ENCODE measurements around the gene PPP4C.

PPP4C gene

GRCh38 chr16:30091474-30092372 lies 15.9 kb downstream of the PPP4C start, which contains the start of gene TBX6:
TSS of gene TBX6 (minus strand) at chr16:30091924. CDS start at chr16:30091193, 731 bp downstream.
- DNase-seq (ENCODE audit: low read depth) = peak; percentile 90
- TF ChIP-seq CTCF (IDR thresholded peaks at IDR 0.05; ENCODE audit: insufficient read depth, low read depth, low read length, missing control alignments) = peak; percentile 53
- peak within 1 kb of the TSS; percentile 46 for H3K4me3 ChIP-seq (ENCODE audit: low read length)

DNA sequence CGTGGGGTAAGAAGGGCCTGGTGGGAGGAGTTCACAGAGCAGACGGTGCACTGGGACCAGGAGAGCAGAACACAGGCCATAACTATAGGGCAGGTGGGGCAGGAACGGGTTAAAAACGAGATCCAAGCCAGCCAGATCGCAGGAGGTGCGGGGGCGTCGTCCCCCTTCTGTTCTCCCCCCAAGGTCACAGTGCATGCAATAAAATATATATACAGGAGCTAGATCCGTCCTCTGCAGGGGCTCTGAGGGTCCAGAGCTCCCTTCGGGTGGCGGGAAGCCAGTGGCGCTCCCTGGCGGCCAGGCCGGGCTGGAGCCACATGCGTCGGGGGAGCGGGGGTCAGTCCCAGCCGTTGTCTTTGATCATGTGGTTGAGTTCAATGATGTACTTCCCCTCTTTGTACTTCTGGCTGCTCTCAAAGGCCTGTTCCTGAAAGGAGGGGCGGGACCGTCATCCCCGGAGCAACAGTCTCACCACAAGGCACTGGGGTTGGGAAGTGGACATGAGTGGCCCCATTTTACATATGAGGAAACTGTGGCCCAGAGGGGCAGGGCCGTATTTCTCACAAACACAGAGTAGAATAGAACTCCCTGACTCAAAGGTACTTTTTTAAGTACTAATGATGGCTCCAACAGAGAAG lies 16.7 kb downstream of the PPP4C start:
- DNase-seq (ENCODE audit: low read depth) = peak; percentile 34
- peak overlapping the region; percentile 46 for H3K4me3 ChIP-seq (ENCODE audit: low read length)
- TF ChIP-seq CTCF (IDR thresholded peaks at IDR 0.05; ENCODE audit: insufficient read depth, low read depth, low read length, missing control alignments) = peak; percentile 58

GRCh38 chr16:30094541-30095165 lies 18.9 kb downstream of the PPP4C start:
- DNase-seq (ENCODE audit: low read depth) = no peak
- peak overlapping the region; percentile 79 for H3K4me3 ChIP-seq (ENCODE audit: low read length)
- TF ChIP-seq CTCF (IDR thresholded peaks at IDR 0.05; ENCODE audit: insufficient read depth, low read depth, low read length, missing control alignments) = no peak

DNA sequence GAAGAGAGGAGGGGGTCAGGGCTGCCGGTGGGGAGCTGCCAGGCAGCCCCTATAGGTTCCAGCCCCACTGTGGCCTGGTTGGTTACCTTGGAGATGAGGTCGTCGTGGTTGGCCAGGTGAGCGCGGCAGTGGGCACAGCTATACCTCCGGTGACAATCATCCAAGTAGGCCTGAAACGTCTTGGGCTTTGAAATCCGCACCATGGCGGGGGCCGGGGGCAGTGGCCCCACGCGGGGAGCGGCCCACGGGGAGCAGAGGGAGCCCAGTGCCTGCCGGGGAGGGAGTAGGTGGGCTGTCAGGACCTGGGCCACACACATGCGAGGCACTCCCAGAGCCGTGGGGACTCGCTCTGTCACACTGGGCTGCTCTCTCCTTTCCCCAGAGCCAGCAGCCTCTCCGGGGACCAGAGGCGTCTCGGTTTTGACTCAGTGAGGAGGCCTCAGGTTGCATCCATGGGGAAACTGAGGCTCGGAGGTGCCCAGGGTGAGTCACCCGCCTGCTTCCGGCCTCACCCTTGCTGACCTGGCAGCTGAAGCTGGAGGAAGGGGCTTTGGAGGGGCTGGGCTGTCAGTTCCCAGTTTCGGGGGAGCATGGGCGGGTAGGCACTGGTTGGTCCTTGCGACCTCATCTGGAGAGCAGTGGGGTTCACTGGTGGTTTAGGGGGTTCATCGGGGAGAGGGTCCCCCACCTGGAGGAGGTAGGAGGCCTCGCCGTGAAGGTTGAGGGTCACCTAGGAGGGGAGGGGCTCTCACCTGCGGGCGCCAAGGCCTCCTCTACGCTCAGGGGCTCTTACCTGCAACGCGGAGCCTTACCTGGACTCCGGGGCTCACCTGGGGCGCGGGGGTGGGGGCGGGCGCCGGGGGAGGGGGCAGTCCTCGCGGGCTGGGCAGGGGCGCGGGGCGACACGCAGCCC lies 19.6 kb downstream of the PPP4C start:
- no peak for DNase-seq (ENCODE audit: low read depth)
- peak overlapping the region; percentile 79 for H3K4me3 ChIP-seq (ENCODE audit: low read length)
- no peak for TF ChIP-seq CTCF (IDR thresholded peaks at IDR 0.05; ENCODE audit: insufficient read depth, low read depth, low read length, missing control alignments)

DNA sequence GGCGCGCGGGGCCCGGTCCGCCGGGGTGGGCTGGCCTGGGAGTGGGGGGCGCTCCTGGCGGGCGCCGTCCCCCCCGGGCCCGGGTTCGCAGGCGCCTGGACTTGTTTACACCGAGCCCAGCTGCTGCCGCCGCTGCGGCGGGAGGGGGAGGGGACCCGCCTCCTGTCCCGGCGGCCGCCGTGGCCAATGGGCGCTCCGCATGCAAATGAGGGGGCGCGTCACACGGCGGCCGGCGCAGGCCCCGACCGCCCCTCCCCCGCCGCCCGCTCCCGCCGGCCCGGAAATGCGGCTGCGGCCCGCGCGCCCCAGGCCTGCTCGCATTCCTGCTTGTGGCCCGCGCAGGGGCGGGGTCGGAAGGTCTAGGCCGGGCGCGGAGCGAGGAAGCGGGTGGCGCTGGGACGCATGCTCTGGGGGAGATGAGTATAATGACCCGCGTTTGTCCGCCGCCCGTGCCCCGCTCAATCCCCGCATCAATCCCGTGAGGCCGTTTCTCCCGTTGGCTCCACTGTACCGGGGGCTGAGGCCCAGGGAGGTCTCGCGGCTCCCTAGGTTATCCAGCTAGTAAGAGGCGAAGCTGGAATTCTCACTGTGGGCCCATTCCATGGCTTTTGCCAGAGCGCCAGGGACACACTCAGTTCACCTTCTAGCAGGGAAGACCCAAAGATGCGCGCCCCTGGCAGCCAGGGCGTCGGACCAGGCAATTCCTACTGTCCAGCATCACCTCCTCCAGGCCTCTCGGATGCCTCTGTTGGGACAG lies 20.5 kb downstream of the PPP4C start, which contains the start of gene YPEL3:
TSS of gene YPEL3 (minus strand) at position 109 of the 757 bp plus-strand sequence. CDS start 731 bp downstream, outside the sequence.
- peak within 1 kb of the TSS; percentile 79 for H3K4me3 ChIP-seq (ENCODE audit: low read length)
- peak; percentile 94 for DNase-seq (ENCODE audit: low read depth)
- no peak for TF ChIP-seq CTCF (IDR thresholded peaks at IDR 0.05; ENCODE audit: insufficient read depth, low read depth, low read length, missing control alignments)

All from epithelial cell of esophagus (primary cell).